HG02610 (cell line): ENCODE data around the gene TEKT2.

Experiments used
- ATAC-seq: cut with Tn5 transposase; IDR thresholded peaks from one replicate; pipeline ENCODE4 v1.9.1; 2021; ENCODE audit warnings: mild to moderate bottlenecking, moderate library complexity; ENCODE audit not compliant: unreplicated experiment

Gene TEKT2

GRCh38 chr1:36086529-36087232 lies 2.8 kb downstream of the TEKT2 start:
- no peak for ATAC-seq

- no peak for ATAC-seq
These were observed 3.6 kb downstream of the TEKT2 start for GRCh38 chr1:36087233-36088123.

- no peak for ATAC-seq
These were observed 4.3 kb downstream of the TEKT2 start for GRCh38 chr1:36088265-36088576.

DNA sequence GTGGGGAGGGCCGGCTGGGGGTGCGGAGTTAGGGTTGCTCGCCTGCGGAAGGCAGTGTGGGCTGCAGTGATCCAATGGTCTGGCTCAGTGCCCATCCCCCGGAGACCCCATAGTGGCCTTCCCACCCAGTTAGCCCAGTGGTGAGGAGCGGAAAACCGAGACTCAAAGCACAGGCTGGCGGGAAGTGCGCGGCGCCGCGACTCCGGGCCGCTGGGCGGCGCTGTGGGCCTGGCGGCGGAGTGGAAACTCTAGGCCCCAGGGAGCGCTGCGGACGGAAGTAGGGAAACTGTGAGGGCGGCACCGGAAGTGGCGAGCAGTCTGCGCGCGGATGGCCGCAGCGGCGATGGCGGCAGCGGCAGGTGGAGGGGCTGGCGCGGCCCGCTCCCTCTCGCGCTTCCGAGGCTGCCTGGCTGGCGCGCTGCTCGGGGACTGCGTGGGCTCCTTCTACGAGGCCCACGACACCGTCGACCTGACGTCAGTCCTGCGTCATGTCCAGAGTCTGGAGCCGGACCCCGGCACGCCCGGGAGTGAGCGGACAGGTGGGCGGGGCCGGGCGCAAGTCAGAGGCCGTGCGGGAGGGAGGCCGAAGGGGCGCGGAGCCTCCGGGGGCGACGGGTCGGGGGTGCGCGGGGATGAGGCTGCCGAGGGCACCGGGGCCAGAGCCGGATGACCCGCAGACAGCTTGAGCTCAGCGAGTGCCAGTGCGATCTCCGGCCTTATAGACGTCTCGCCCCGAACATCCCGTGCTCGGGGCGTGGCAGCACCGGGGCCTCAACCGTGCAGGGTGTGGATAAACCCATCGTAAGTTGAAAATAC lies 4.9 kb downstream of the TEKT2 start, which contains the start of gene ADPRS:
Gene ADPRS, plus strand, starts transcription at position 316 of the 816 bp plus-strand sequence. Its CDS starts 13 bp downstream, at position 329.
- ATAC-seq, result peak; percentile 66

DNA sequence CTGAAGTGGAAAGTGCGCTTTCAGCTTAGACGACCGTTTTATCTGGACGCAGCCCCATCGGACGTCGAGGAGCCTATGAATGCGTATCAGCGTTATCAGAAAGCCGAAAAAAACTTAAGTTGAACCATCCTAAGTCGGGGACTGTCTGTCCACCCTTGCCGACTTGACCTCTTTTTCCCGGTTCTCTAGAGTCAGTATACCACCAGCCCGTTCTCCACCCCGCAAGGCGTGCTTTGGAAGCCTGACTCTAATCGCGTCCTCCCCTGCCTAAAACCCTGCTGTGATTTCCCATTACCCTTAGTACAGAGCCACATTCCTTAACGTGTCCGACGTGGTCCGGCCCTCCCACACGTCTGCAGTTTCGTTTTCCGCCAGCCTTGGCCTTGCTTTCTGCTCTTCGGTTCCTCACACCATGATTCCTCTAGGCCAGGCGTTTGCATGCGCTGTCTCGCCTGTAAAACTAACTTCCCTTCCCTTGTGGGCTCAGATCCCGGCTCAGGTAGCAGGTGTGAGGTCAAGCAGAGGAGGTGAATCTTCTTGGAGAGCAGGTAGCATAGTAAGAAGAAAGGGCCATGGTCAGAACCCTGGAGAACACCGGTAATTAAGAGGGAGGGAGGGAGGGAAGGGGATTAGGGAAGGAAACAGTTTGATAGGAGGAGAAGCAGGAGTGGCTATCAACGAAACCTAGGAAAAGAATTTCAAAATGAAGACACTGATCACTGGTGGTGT lies 5.7 kb downstream of the TEKT2 start:
- no peak for ATAC-seq

DNA sequence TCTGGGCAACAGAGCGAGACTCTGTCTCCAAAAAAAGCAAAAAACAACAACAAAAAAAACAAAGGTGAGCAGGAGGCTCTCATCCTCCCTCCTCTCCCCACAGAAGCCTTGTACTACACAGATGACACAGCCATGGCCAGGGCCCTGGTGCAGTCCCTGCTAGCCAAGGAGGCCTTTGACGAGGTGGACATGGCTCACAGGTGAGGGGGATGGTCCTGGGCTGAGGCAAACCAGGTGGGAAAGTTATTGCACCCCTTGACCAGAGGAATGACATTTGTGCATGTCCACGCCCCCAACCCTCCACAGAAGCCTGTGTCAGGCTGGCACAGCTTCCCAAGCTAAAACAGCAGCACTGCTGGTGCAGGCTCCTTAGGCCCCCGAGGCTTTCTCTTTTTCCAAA lies 7.2 kb downstream of the TEKT2 start:
- ATAC-seq, result no peak

GRCh38 chr1:36091698-36092097 lies 7.8 kb downstream of the TEKT2 start:
- ATAC-seq, result no peak

- no peak for ATAC-seq
These were observed 8.4 kb downstream of the TEKT2 start for GRCh38 chr1:36092166-36092797.

GRCh38 chr1:36092798-36093185 lies 8.9 kb downstream of the TEKT2 start:
- no peak for ATAC-seq

DNA sequence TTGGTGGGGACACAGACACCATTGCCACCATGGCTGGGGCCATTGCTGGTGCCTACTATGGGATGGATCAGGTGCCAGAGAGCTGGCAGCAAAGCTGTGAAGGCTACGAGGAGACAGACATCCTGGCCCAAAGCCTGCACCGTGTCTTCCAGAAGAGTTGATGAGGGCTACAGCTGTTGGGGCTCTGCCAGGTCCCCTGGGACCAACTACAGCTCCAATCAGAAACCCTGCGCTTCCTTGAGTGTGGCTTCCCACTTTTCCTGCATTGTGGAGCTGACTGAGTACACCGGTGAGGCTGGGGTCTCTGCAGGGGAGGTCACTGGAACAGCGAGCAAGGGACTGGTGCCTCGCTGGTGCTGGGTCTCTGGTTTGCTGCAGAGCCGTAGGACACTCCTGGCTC lies 9.3 kb downstream of the TEKT2 start:
- no peak for ATAC-seq

DNA sequence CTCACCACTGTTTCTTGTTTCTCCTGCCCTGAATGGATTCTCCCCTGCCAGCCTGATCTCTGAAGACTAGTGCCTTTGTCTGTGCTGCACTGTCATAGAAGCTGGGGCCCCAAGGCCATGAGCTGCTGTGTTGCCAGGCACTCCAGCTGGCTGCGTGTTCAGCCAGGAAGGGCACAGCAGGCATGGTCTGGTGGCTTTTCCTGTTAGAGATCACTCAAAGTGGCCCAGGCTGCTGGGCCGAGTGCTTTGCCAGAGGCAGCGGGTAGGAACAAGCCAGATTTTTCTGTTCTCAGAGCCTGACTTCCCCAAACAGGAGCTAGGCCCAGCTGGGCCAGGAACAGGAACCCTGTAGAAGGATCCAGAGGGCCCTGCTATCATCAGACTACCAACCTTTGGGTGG lies 10.0 kb downstream of the TEKT2 start:
- ATAC-seq, result no peak

- ATAC-seq, result no peak
These were observed 10.7 kb downstream of the TEKT2 start for GRCh38 chr1:36094621-36095061.

GRCh38 chr1:36095760-36096405 lies 12.0 kb downstream of the TEKT2 start:
- no peak for ATAC-seq

DNA sequence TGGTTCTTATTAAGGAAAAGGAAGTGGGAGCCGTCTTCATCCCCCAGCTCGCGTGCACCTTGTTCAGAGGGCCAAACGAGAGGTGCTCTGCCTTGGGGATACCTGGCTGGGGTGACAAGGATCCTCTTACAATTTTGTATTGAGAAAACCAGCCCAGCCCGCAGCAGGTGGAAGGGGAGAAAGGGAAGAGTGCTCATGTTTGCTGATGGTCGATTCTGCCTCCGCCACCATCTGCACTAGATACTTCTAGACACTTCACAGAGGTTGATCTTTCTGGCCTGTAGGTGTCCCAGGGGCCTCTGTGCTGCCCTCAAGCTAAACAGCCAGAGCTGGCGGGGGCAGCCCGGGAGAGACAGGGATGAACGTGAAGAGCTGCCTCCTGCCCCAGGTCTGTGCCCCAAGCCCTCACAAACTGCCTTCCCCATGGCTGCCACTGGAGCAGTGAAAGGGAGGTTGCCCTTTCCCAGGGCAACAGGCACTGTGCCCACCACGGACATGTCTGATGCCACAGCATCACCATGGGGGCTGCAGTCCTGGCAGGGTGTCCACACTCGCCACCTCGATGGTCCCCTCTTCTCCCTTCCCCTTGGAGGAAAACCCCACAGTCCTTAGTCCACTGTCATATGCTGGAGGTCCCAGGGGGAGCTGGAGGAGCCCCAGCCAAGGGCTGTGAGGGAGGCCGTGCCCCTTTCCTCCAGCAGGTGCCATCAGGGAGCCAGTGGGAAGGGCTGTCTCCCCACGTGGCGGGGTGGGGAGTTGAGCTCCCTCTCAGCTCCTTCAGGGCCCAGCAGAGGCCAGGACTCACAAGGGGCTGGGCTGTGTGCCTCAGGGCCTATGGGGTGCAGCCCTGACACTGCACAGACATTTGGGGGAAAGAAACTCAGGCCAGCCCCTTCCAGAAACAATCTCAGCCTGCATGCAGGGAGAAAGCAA lies 12.9 kb downstream of the TEKT2 start:
- ATAC-seq, result no peak

- ATAC-seq, result no peak
These were observed 14.0 kb downstream of the TEKT2 start for GRCh38 chr1:36097693-36098585.

DNA sequence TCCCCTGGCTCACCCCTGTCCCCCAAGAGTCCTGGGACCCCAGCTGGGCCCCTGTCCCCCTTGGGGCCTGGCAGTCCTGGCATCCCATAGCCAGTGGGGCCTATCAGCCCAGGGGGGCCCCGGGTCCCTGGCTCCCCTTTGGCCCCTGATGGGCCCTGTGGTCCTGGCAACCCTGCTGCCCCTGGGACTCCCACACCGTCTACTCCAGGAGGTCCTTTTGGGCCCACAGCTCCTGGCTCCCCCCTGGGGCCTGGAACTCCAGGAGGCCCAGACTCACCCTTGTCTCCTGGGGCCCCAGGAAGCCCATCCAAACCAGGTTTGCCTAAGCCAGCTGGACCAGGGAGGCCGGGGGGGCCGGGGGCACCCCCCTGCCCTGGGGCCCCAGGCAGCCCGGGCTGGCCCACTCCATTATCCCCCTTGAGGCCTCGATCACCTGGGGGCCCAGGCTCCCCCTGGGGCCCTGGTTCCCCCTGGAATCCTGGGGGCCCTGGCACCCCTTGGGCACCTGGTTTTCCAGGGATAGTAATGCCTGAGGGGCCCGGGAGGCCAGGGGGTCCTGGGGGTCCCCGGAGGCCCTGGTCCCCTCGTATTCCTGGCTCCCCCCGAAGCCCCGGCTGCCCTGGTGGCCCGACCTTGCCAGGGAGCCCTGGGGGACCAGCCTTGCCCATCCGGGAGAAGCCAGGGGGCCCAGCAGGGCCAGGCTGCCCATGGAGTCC lies 14.9 kb downstream of the TEKT2 start:
- ATAC-seq, result no peak
